Liver (tissue), 9 donors: ENCODE results near the gene PIGH. TPM values are rescaled to one million over a fixed set of nuclear protein-coding genes. Genes with fewer than 3 reads are reported as not detected.

Experiments used
- DNase-seq: peaks from one replicate; pipeline ENCODE4 v3.0.0-alpha.2; 2017; ENCODE audit warnings: low spot score
- H3K27ac ChIP-seq, 2 donors: one replicate each; pipeline ENCODE4 v1.7.0; 2013; ENCODE audit warnings: inconsistent platforms in 2 of 2, low read length in 2 of 2, control low read depth in 1 of 2, low read depth in 1 of 2, mild to moderate bottlenecking in 1 of 2
- H3K27me3 ChIP-seq, 4 donors: one replicate each; pipeline versions ENCODE4 v1.6.1 to v1.7.0; 2013; ENCODE audit warnings: low read length in 3 of 4, inconsistent platforms in 1 of 4, mild to moderate bottlenecking in 1 of 4, moderate library complexity in 1 of 4; ENCODE audit not compliant: control insufficient read depth in 4 of 4, insufficient read depth in 4 of 4
- H3K36me3 ChIP-seq, 4 donors: one replicate each; pipeline versions ENCODE4 v1.6.1 to v1.7.0; 2013; ENCODE audit warnings: low read length in 3 of 4, mild to moderate bottlenecking in 3 of 4, low read depth in 1 of 4, moderate library complexity in 1 of 4; ENCODE audit not compliant: control insufficient read depth in 4 of 4, insufficient read depth in 3 of 4
- H3K4me1 ChIP-seq, 4 donors: one replicate each; pipeline versions ENCODE4 v1.6.1 to v1.7.0; 2013; ENCODE audit warnings: low read length in 3 of 4, mild to moderate bottlenecking in 3 of 4, moderate library complexity in 1 of 4; ENCODE audit not compliant: control insufficient read depth in 4 of 4, insufficient read depth in 4 of 4
- H3K4me3 ChIP-seq, 3 donors: one replicate each; pipeline versions ENCODE4 v1.6.1 to v1.7.0; 2013; ENCODE audit warnings: low read length in 3 of 3, control low read depth in 1 of 3, low read depth in 1 of 3, mild to moderate bottlenecking in 1 of 3
- H3K9ac ChIP-seq, 2 donors: one replicate each; pipeline ENCODE4 v1.7.0; 2013; ENCODE audit warnings: low read length in 2 of 2, mild to moderate bottlenecking in 2 of 2, moderate library complexity in 2 of 2, control low read depth in 1 of 2, low read depth in 1 of 2
- H3K9me3 ChIP-seq, 4 donors: one replicate each; pipeline versions ENCODE4 v1.6.1 to v1.7.0; 2013; ENCODE audit warnings: low read length in 3 of 4; ENCODE audit not compliant: control insufficient read depth in 4 of 4
- EGR1 ChIP-seq, 2 donors: IDR thresholded peaks; 2 replicates each; pipeline ENCODE4 v1.6.1; 2016 to 2018; ENCODE audit warnings: antibody characterized with exemption in 2 of 2, low read depth in 2 of 2
- FOXA2 ChIP-seq: IDR thresholded peaks from 2 replicates; pipeline ENCODE4 v1.6.1; 2016; ENCODE audit warnings: antibody characterized with exemption
- GABPA ChIP-seq, 2 donors: IDR thresholded peaks in 1 of 2; conservative IDR thresholded peaks in 1 of 2; 2 replicates each; pipeline ENCODE4 v1.6.1; 2016; ENCODE audit warnings: antibody characterized with exemption in 2 of 2, mild to moderate bottlenecking in 1 of 2, moderate library complexity in 1 of 2
- HNF4A ChIP-seq, 2 donors: conservative IDR thresholded peaks; 2 replicates each; pipeline ENCODE4 v1.6.1; 2016; ENCODE audit warnings: antibody characterized with exemption in 2 of 2, mild to moderate bottlenecking in 2 of 2
- HNF4G ChIP-seq: IDR thresholded peaks from 2 replicates; pipeline ENCODE4 v1.6.1; 2016; ENCODE audit warnings: antibody characterized with exemption
- JUND ChIP-seq, 2 donors: IDR thresholded peaks; 2 replicates each; pipeline ENCODE4 v1.6.1; 2016; ENCODE audit warnings: antibody characterized with exemption in 2 of 2
- MAX ChIP-seq: IDR thresholded peaks from 2 replicates; pipeline ENCODE4 v1.6.1; 2016; ENCODE audit warnings: antibody characterized with exemption
- NR2F2 ChIP-seq: IDR thresholded peaks from 2 replicates; pipeline ENCODE4 v1.6.1; 2016; ENCODE audit warnings: antibody characterized with exemption
- RAD21 ChIP-seq, 2 donors: IDR thresholded peaks; 2 replicates each; pipeline ENCODE4 v1.6.1; 2016; ENCODE audit warnings: antibody characterized with exemption in 2 of 2, mild to moderate bottlenecking in 2 of 2
- REST ChIP-seq: IDR thresholded peaks from 2 replicates; pipeline ENCODE4 v1.6.1; 2016; ENCODE audit warnings: antibody characterized with exemption, mild to moderate bottlenecking
- SP1 ChIP-seq: IDR thresholded peaks from 2 replicates; pipeline ENCODE4 v1.6.1; 2018; ENCODE audit warnings: antibody characterized with exemption, mild to moderate bottlenecking
- YY1 ChIP-seq: IDR thresholded peaks from 2 replicates; pipeline ENCODE4 v1.6.1; 2016; ENCODE audit warnings: antibody characterized with exemption, mild to moderate bottlenecking
- ZBTB33 ChIP-seq: IDR thresholded peaks from 2 replicates; pipeline ENCODE4 v1.6.1; 2016; ENCODE audit warnings: antibody characterized with exemption
- WGBS: extraction: QIAGEN DNeasy Blood & Tissue Kit; methylation state at CpG from one replicate; pipeline ENCODE4 v1.1.7; 2013; 5-methylcytosine and 5-hydroxymethylcytosine counted together
- polyA plus RNA-seq, 2 donors: library from polyadenylated mRNA; stranded (reverse) in 1 of 2; unstranded in 1 of 2; fragments of 200-250 nt in 1 of 2; fragments of >200 nt in 1 of 2; fragmentation: Nextera tagmentation in 1 of 2; extraction: Ambion mirVana in 1 of 2; gene quantifications; one replicate each; pipeline versions ENCODE4 v1.2.1 to v1.2.3, GENCODE V29; 2013 to 2015
- total RNA-seq, 2 donors: library from RNA; depleted of rRNA; stranded (reverse); fragments of >200 nt; gene quantifications; one replicate each; pipeline ENCODE4 v1.2.3, GENCODE V29; 2014
- TF ChIP-seq, protein P1 (sequence below): IDR thresholded peaks from 2 replicates; pipeline ENCODE4 v1.6.1; 2016; ENCODE audit warnings: antibody characterized with exemption
- TF ChIP-seq, protein P2 (sequence below): fragments of 150-350 bp; IDR thresholded peaks from 2 replicates; pipeline ENCODE4 v1.5.1; 2017; ENCODE audit warnings: improper control_type of control experiment, low read depth, low read length; ENCODE audit not compliant: missing input control
- donor health status: healthy.
- donor health status: healthy.
- donor health status: healthy.
- donor health status: healthy.
- donor health status: healthy.

PIGH gene
- total and polyA plus RNA-seq, 4 donors: 14.2 to 36.1 (median 21.7) TPM

DNA sequence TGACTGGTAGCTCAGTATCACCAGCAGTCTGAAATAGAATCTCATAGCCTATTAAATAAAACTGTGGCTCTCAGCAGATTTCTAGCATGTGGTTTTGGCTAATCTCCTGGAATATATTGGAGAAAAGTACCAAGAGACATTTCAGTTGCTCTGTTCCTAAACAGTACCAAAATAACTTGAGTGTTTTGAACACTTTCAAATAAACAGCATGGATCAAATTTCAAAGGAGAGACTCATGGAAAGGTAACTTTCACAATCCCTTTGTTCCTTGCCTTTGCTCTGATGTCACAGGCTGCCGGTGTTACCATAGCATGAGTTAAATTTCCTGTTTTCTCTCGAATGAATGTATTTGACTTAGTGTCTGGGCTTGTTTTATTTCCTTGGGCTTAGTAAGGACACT is 23.0 kb upstream of the PIGH start:
- peaks cover 0 to 14% (median 4%) of the 10 kb centered on the region in 4 donors for H3K4me1 ChIP-seq
- H3K36me3 ChIP-seq: no peaks in the 10 kb centered on the region
- no peak overlapping the region for H3K9ac ChIP-seq
- H3K27ac ChIP-seq: no peak overlapping the region
- WGBS: 52% methylated on average over 2 of the region's 2 CpGs
- H3K9me3 ChIP-seq: no peaks in the 10 kb centered on the region
- no peaks in the 10 kb centered on the region for H3K27me3 ChIP-seq
- H3K4me3 ChIP-seq: no peak overlapping the region
- TF ChIP-seq JUND (IDR thresholded peaks at IDR 0.05) (no peak), NR2F2 (no peak), GABPA (IDR thresholded peaks at IDR 0.05 in 1 of 2, conservative IDR thresholded peaks at IDR 0.05 in 1 of 2) (no peak), FOXA2 (no peak), MAX (no peak), RAD21 (IDR thresholded peaks at IDR 0.05) (no peak), ZBTB33 (no peak), REST (no peak), HNF4G (no peak), YY1 (no peak), EGR1 (IDR thresholded peaks at IDR 0.05; ENCODE audit: low read depth in 2 of 2) (no peak), HNF4A (conservative IDR thresholded peaks at IDR 0.05) (no peak)
- TF ChIP-seq, protein P1, sequence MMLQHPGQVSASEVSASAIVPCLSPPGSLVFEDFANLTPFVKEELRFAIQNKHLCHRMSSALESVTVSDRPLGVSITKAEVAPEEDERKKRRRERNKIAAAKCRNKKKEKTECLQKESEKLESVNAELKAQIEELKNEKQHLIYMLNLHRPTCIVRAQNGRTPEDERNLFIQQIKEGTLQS: no peak
- TF ChIP-seq, protein P2, sequence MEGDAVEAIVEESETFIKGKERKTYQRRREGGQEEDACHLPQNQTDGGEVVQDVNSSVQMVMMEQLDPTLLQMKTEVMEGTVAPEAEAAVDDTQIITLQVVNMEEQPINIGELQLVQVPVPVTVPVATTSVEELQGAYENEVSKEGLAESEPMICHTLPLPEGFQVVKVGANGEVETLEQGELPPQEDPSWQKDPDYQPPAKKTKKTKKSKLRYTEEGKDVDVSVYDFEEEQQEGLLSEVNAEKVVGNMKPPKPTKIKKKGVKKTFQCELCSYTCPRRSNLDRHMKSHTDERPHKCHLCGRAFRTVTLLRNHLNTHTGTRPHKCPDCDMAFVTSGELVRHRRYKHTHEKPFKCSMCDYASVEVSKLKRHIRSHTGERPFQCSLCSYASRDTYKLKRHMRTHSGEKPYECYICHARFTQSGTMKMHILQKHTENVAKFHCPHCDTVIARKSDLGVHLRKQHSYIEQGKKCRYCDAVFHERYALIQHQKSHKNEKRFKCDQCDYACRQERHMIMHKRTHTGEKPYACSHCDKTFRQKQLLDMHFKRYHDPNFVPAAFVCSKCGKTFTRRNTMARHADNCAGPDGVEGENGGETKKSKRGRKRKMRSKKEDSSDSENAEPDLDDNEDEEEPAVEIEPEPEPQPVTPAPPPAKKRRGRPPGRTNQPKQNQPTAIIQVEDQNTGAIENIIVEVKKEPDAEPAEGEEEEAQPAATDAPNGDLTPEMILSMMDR: no peak
- no peak for DNase-seq

DNA sequence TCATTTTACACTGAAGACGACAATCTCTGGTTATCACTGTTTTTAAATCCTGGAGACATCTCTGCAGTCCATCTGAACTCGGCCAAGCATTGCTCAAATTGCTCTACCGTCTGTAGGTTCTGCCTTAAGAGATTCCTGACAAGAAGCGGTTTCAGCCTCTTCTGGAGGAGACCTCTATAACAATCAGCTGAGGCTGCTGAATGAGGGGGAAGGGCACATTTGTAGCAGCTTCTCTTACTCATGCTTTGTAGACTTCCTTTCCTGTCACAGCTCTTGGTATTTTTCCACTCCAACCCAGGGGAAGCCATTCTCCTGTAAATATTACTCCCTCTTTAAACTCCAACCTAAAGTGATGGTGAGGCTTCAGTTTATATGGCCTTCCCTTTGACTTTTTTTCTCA is 22.6 kb upstream of the PIGH start:
- TF ChIP-seq SP1 (peak; percentile 19), HNF4G (no peak)
- Histone ChIP-seq H3K27ac (no peak overlapping the region), H3K9me3 (no peaks in the 10 kb centered on the region), H3K4me3 (no peak overlapping the region), H3K36me3 (no peaks in the 10 kb centered on the region), H3K27me3 (no peaks in the 10 kb centered on the region), H3K9ac (no peak overlapping the region), H3K4me1 (peaks cover 0 to 14% (median 4%) of the 10 kb centered on the region in 4 donors)
- 72% methylated on average over 4 of the region's 4 CpGs for WGBS
- DNase-seq: no peak
